Measurements from ENCODE around the gene CORO1A.
"Not testable (repeated sequence)": the region's sequence is repeated elsewhere in the genome, so short reads cannot be mapped to it uniquely, and the experiment has no call there.

Gene CORO1A

GRCh38 chr16:30205541-30206236, 22.3 kb downstream of the CORO1A start:
- DNase-seq (ENCODE audit: low spot score) = peak; percentile 0

GRCh38 chr16:30206252-30206651, 22.9 kb downstream of the CORO1A start:
- not testable (repeated sequence) for DNase-seq (ENCODE audit: low spot score)

GRCh38 chr16:30207063-30207704, 23.8 kb downstream of the CORO1A start:
- DNase-seq (ENCODE audit: low spot score) = peak; percentile 0

- DNase-seq (ENCODE audit: low spot score) = not testable (repeated sequence)
Observed at GRCh38 chr16:30209032-30209431, 25.6 kb downstream of the CORO1A start.

- not testable (repeated sequence) for DNase-seq (ENCODE audit: low spot score)
Observed at GRCh38 chr16:30211414-30211813, 28.0 kb downstream of the CORO1A start.

- not testable (repeated sequence) for DNase-seq (ENCODE audit: low spot score)
Observed at GRCh38 chr16:30217082-30217481, 33.7 kb downstream of the CORO1A start.
